SK-N-SH (cell line): Measurements from ENCODE around the gene PKN1. TPM values are rescaled to one million over a fixed set of nuclear protein-coding genes. Genes with fewer than 3 reads are reported as not detected.

ENCODE experiments used
- CTCF ChIA-PET: fragments of 300-600, 350-600 bp; formaldehyde crosslinking; extraction: SDS; loops from one replicate; lab custom pipeline; 2021; lab: Yijun Ruan, JAX
- POLR2A ChIA-PET: fragments of 350-600 bp; sonication (Branson Sonifier 250); formaldehyde crosslinking; extraction: SDS; loops from one replicate; lab custom pipeline; 2020; ENCODE audit warnings: antibody characterized with exemption, inconsistent platforms; lab: Yijun Ruan, JAX
- DNase-seq: peaks from one replicate; pipeline ENCODE4 v3.0.0; 2012
- H2AFZ ChIP-seq: fragments of 200-600 bp; sonication (generic); 2 replicates; pipeline ENCODE4 v1.8.1; 2016; ENCODE audit warnings: antibody characterized with exemption, mild to moderate bottlenecking, low read depth
- H3F3A ChIP-seq: fragments of 200-600 bp; sonication (generic); replicated peaks from 2 replicates; pipeline ENCODE3; 2016; ENCODE audit warnings: antibody characterized with exemption, mild to moderate bottlenecking; ENCODE audit not compliant: insufficient read depth
- H3K27ac ChIP-seq, 2 experiments: fragments of 200-500 bp in 1 of 2; fragments of 200-600 bp in 1 of 2; sonication (Bioruptor generic) in 1 of 2; sonication (generic), shearing (Covaris generic) in 1 of 2; 2 replicates each; pipeline versions ENCODE4 v1.5.1 to v1.6.1; 2014 to 2016; ENCODE audit warnings: low read depth in 2 of 2, inconsistent platforms in 1 of 2, low read length in 1 of 2, mild to moderate bottlenecking in 1 of 2, mixed read lengths in 1 of 2
- H3K27me3 ChIP-seq: fragments of 200-600 bp; sonication (generic), shearing (Covaris generic); 2 replicates; pipeline ENCODE4 v1.6.1; 2016; ENCODE audit warnings: mixed run types; ENCODE audit not compliant: insufficient read depth
- H3K36me3 ChIP-seq, 2 experiments: fragments of 200-500 bp in 1 of 2; fragments of 200-600 bp in 1 of 2; sonication (Bioruptor generic) in 1 of 2; sonication (generic) in 1 of 2; replicated peaks in 1 of 2; 2 replicates each; pipeline versions ENCODE3 to v1.5.1; 2014 to 2016; ENCODE audit warnings: low read length in 1 of 2, mild to moderate bottlenecking in 1 of 2; ENCODE audit not compliant: insufficient read depth in 2 of 2, control insufficient read depth in 1 of 2
- H3K4me1 ChIP-seq, 2 experiments: fragments of 200-500 bp in 1 of 2; fragments of 200-600 bp in 1 of 2; sonication (Bioruptor generic) in 1 of 2; sonication (generic), shearing (Covaris generic) in 1 of 2; 2 replicates each; pipeline versions ENCODE4 v1.5.1 to v1.6.1; 2014 to 2016; ENCODE audit warnings: low read depth in 1 of 2, low read length in 1 of 2, mixed run types in 1 of 2; ENCODE audit not compliant: insufficient read depth in 2 of 2, control insufficient read depth in 1 of 2
- H3K4me2 ChIP-seq: fragments of 200-600 bp; sonication (generic), shearing (Covaris generic); 2 replicates; pipeline ENCODE4 v1.6.1; 2017; ENCODE audit warnings: mixed run types
- H3K4me3 ChIP-seq, 2 experiments: fragments of 200-500 bp in 1 of 2; fragments of 200-600 bp in 1 of 2; sonication (Bioruptor generic) in 1 of 2; sonication (generic), shearing (Covaris generic) in 1 of 2; 2 replicates each; pipeline versions ENCODE4 v1.5.1 to v1.8.1; 2014 to 2016; ENCODE audit warnings: low read depth in 2 of 2, inconsistent platforms in 1 of 2, low read length in 1 of 2, mild to moderate bottlenecking in 1 of 2, mixed read lengths in 1 of 2, moderate library complexity in 1 of 2
- H3K79me2 ChIP-seq: fragments of 200-600 bp; sonication (generic); 2 replicates; pipeline ENCODE4 v1.8.1; 2017; ENCODE audit warnings: mild to moderate bottlenecking; ENCODE audit not compliant: insufficient read depth
- H3K9ac ChIP-seq: fragments of 200-600 bp; sonication (generic); 2 replicates; pipeline ENCODE4 v1.6.1; 2017; ENCODE audit warnings: mixed run types
- H3K9me2 ChIP-seq: fragments of 200-600 bp; sonication (generic); 2 replicates; pipeline ENCODE4 v1.6.1; 2017; ENCODE audit warnings: mixed run types
- H3K9me3 ChIP-seq: fragments of 200-600 bp; sonication (generic); 2 replicates; pipeline ENCODE4 v1.6.1; 2017; ENCODE audit warnings: mixed run types, mild to moderate bottlenecking, moderate library complexity
- H4K20me1 ChIP-seq: fragments of 200-600 bp; sonication (generic); 2 replicates; pipeline ENCODE4 v1.6.1; 2017; ENCODE audit warnings: mild to moderate bottlenecking, mixed run types; ENCODE audit not compliant: insufficient read depth
- CHD2 ChIP-seq: fragments of 150-350 bp; IDR thresholded peaks from 2 replicates; pipeline ENCODE4 v1.6.1; 2018; ENCODE audit warnings: low read length; ENCODE audit not compliant: partially characterized antibody
- ELF1 ChIP-seq: IDR thresholded peaks from 2 replicates; pipeline ENCODE4 v1.4.0; 2012
- EP300 ChIP-seq, 2 experiments: IDR thresholded peaks; 2 replicates each; pipeline versions ENCODE4 v1.4.0 to v1.6.1; 2012; ENCODE audit warnings: borderline replicate concordance in 1 of 2, low read depth in 1 of 2, low read length in 1 of 2
- EZH2phosphoT487 ChIP-seq: fragments of 200-600 bp; sonication (generic); IDR thresholded peaks from 2 replicates; pipeline ENCODE4 v1.6.1; 2017; ENCODE audit warnings: low read depth, mixed run types, mild to moderate bottlenecking, antibody characterized with exemption, moderate library complexity, borderline replicate concordance
- FOSL2 ChIP-seq: IDR thresholded peaks from 2 replicates; pipeline ENCODE4 v1.4.0; 2012; ENCODE audit warnings: low read depth, mild to moderate bottlenecking, moderate library complexity, borderline replicate concordance
- FOXJ3 ChIP-seq: sonication (generic); formaldehyde crosslinking; IDR thresholded peaks from 2 replicates; pipeline ENCODE4 v1.5.1; 2020; ENCODE audit warnings: mild to moderate bottlenecking, missing genetic modification reagents
- FOXM1 ChIP-seq: IDR thresholded peaks from 2 replicates; pipeline ENCODE4 v1.4.0; 2012; ENCODE audit warnings: low read depth, mild to moderate bottlenecking
- GABPA ChIP-seq: IDR thresholded peaks from 2 replicates; pipeline ENCODE4 v1.4.0; 2012; ENCODE audit warnings: low read depth, mild to moderate bottlenecking
- JUND ChIP-seq: IDR thresholded peaks from 2 replicates; pipeline ENCODE4 v1.4.0; 2012
- MEF2A ChIP-seq: IDR thresholded peaks from 2 replicates; pipeline ENCODE4 v1.4.0; 2012; ENCODE audit warnings: low read depth, borderline replicate concordance
- MXI1 ChIP-seq: IDR thresholded peaks from 2 replicates; pipeline ENCODE4 v1.6.1; 2012; ENCODE audit warnings: mild to moderate bottlenecking, low read depth, low read length, improper control_type of control experiment
- NFIC ChIP-seq: IDR thresholded peaks from 2 replicates; pipeline ENCODE4 v1.4.0; 2012; ENCODE audit warnings: borderline replicate concordance
- POLR2AphosphoS5 ChIP-seq: IDR thresholded peaks from 2 replicates; pipeline ENCODE4 v1.6.1; 2012; ENCODE audit warnings: low read depth, low read length
- RAD21 ChIP-seq: IDR thresholded peaks from 2 replicates; pipeline ENCODE4 v1.6.1; 2012; ENCODE audit warnings: mild to moderate bottlenecking, low read length
- RCOR1 ChIP-seq: fragments of 150-350 bp; IDR thresholded peaks from 2 replicates; pipeline ENCODE4 v1.6.1; 2017; ENCODE audit warnings: antibody characterized with exemption, low read length
- RFX5 ChIP-seq: IDR thresholded peaks from 2 replicates; pipeline ENCODE4 v1.6.1; 2012; ENCODE audit warnings: mild to moderate bottlenecking, improper control_type of control experiment, low read length
- SIN3A ChIP-seq: IDR thresholded peaks from 2 replicates; pipeline ENCODE4 v1.6.1; 2012; ENCODE audit warnings: low read depth, mild to moderate bottlenecking, low read length, moderate library complexity, borderline replicate concordance
- SMC3 ChIP-seq: IDR thresholded peaks from 2 replicates; pipeline ENCODE4 v1.6.1; 2012; ENCODE audit warnings: low read depth, low read length, improper control_type of control experiment
- TAF1 ChIP-seq: IDR thresholded peaks from 2 replicates; pipeline ENCODE4 v1.6.1; 2012; ENCODE audit warnings: low read depth, mild to moderate bottlenecking, low read length, moderate library complexity, borderline replicate concordance
- TCF12 ChIP-seq: IDR thresholded peaks from 2 replicates; pipeline ENCODE4 v1.4.0; 2012
- WGBS: methylation state at CpG from one replicate; pipeline ENCODE4 v1.1.6; 2017; ENCODE audit warnings: low lambda C conversion rate; 5-methylcytosine and 5-hydroxymethylcytosine counted together
- polyA plus RNA-seq, 3 experiments: library from polyadenylated mRNA; depleted of rRNA; stranded (reverse); fragments of >200 nt; gene quantifications; 2 replicates each; pipeline ENCODE4 v1.2.3, GENCODE V29; 2012
- TF ChIP-seq, protein P1 (sequence below): fragments of 150-350 bp; IDR thresholded peaks from 2 replicates; pipeline ENCODE4 v1.6.1; 2017; ENCODE audit warnings: antibody characterized with exemption, low read length, low read depth, borderline replicate concordance
- TF ChIP-seq, protein P2 (sequence below): IDR thresholded peaks from 2 replicates; pipeline ENCODE4 v1.4.0; 2012; ENCODE audit warnings: low read depth
- TF ChIP-seq, protein P3 (sequence below): fragments of 200-600 bp; sonication (generic); IDR thresholded peaks from 2 replicates; pipeline ENCODE4 v1.6.1; 2017; ENCODE audit warnings: antibody characterized with exemption, mild to moderate bottlenecking, moderate library complexity
- TF ChIP-seq, protein P4 (sequence below): IDR thresholded peaks from 2 replicates; pipeline ENCODE4 v1.4.0; 2012; ENCODE audit warnings: low read depth, borderline replicate concordance
- TF ChIP-seq, protein P5 (sequence below): IDR thresholded peaks from 2 replicates; pipeline ENCODE4; 2012
- TF ChIP-seq, protein P6 (sequence below): IDR thresholded peaks from 2 replicates; pipeline ENCODE4 v1.4.0; 2012; ENCODE audit warnings: low read depth, borderline replicate concordance

Gene PKN1
- polyA plus RNA-seq, 1 of the 3 experiments (the other 2 are of a cell fraction): 99.6 TPM

DNA sequence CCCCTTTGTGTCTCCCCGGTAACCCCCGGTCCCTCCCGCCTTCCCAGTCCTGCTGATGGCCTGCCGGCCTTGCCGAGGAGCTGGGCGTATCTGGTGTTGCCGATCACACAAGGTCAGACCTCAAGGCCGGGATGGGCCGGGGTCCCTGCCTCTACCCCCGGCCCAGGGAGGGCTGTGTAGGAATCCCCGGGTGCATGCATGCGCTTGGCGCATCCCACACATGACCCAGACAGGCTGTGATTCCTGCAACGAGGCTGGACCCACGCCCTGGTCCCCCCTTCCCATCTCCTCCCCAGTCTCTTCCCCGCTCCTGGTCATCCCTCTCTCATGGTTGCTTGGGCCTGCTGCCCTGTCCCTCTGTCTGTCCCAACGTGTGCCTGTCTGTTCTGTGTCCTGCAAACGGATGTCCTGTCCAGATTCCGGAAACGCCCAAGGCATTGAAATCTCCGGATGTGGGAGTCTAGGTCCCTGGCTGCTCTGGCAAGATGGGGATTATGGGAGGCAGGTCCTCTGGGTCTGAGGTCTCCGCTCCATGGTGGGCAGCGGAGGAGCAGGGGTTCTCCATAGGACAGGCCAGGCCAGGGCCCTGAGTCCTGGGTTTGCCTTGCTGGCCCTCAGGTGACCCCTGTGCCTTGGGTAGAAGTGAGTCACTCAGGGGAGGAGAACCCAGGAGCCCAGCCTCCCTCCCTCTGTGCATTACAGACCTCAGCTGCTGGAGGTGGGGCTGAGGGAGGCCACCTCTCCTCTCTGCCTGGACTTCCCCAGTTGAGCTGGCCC is 1.6 kb downstream of the PKN1 start:
- H4K20me1 ChIP-seq: peaks cover 29% of the 10 kb centered on the region
- ChIA-PET CTCF (interaction anchor here (1.3 to 1.6 kb wide), 5 partner anchors 15 to 86 kb away, joined by 3 to 6 read pairs (median 3); partner anchors contain the start of gene DDX39A), POLR2A (no interaction called here)
- peaks cover 6 to 19% of the 10 kb centered on the region in 2 experiments; a peak in 3 of 4 replicates for H3K4me1 ChIP-seq
- H3K4me2 ChIP-seq: peak overlapping the region; percentile 100
- H3F3A ChIP-seq: peaks cover 13% of the 10 kb centered on the region
- peak overlapping the region; percentile 69 to 88 for H3K27ac ChIP-seq
- H3K9me2 ChIP-seq: no peaks in the 10 kb centered on the region
- H3K27me3 ChIP-seq: no peaks in the 10 kb centered on the region
- no peak overlapping the region for H2AFZ ChIP-seq
- peak overlapping the region; percentile 82; the same call in 1 of the 2 replicates for H3K9ac ChIP-seq
- no peaks in the 10 kb centered on the region for H3K36me3 ChIP-seq
- no peaks in the 10 kb centered on the region for H3K9me3 ChIP-seq
- peaks cover 73% of the 10 kb centered on the region for H3K79me2 ChIP-seq
- 33% methylated on average over 18 of the region's 23 CpGs for whole genome bisulfite sequencing
- DNase-seq: peak; percentile 79
- H3K4me3 ChIP-seq: peak overlapping the region; percentile 64 to 74
- TF ChIP-seq, protein P1, sequence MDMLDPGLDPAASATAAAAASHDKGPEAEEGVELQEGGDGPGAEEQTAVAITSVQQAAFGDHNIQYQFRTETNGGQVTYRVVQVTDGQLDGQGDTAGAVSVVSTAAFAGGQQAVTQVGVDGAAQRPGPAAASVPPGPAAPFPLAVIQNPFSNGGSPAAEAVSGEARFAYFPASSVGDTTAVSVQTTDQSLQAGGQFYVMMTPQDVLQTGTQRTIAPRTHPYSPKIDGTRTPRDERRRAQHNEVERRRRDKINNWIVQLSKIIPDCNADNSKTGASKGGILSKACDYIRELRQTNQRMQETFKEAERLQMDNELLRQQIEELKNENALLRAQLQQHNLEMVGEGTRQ: no peak
- TF ChIP-seq SIN3A (0 out of 2 replicates have a peak, but pooled peaks have one; percentile 50), JUND (no peak), POLR2AphosphoS5 (no peak), FOSL2 (peak; percentile 50; the same call in 1 of the 2 replicates), MEF2A (no peak), RAD21 (no peak), ELF1 (peak; percentile 11; the same call in 1 of the 2 replicates), EZH2phosphoT487 (no peak), FOXJ3 (CRISPR knock-in tag) (peak; percentile 8; the same call in 1 of the 2 replicates), CHD2 (no peak), SMC3 (no peak), TCF12 (no peak), NFIC (no peak), RFX5 (no peak), FOXM1 (no peak), TAF1 (no peak), EP300 (IDR thresholded peaks at IDR 0.05; ENCODE audit: borderline replicate concordance in 1 of 2, low read depth in 1 of 2, low read length in 1 of 2) (peak in 1 of 2 experiments; percentile 51; a peak in 1 of 4 replicates), MXI1 (peak; percentile 78), GABPA (0 out of 2 replicates have a peak, but pooled peaks have one; percentile 51), RCOR1 (peak; percentile 43; the same call in 1 of the 2 replicates)
- TF ChIP-seq, protein P2, sequence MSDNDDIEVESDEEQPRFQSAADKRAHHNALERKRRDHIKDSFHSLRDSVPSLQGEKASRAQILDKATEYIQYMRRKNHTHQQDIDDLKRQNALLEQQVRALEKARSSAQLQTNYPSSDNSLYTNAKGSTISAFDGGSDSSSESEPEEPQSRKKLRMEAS: no peak; the same call in 1 of the 2 replicates
- TF ChIP-seq, protein P3, sequence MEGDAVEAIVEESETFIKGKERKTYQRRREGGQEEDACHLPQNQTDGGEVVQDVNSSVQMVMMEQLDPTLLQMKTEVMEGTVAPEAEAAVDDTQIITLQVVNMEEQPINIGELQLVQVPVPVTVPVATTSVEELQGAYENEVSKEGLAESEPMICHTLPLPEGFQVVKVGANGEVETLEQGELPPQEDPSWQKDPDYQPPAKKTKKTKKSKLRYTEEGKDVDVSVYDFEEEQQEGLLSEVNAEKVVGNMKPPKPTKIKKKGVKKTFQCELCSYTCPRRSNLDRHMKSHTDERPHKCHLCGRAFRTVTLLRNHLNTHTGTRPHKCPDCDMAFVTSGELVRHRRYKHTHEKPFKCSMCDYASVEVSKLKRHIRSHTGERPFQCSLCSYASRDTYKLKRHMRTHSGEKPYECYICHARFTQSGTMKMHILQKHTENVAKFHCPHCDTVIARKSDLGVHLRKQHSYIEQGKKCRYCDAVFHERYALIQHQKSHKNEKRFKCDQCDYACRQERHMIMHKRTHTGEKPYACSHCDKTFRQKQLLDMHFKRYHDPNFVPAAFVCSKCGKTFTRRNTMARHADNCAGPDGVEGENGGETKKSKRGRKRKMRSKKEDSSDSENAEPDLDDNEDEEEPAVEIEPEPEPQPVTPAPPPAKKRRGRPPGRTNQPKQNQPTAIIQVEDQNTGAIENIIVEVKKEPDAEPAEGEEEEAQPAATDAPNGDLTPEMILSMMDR: no peak
- TF ChIP-seq, protein P4, sequence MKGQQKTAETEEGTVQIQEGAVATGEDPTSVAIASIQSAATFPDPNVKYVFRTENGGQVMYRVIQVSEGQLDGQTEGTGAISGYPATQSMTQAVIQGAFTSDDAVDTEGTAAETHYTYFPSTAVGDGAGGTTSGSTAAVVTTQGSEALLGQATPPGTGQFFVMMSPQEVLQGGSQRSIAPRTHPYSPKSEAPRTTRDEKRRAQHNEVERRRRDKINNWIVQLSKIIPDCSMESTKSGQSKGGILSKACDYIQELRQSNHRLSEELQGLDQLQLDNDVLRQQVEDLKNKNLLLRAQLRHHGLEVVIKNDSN: no peak
- TF ChIP-seq, protein P5, sequence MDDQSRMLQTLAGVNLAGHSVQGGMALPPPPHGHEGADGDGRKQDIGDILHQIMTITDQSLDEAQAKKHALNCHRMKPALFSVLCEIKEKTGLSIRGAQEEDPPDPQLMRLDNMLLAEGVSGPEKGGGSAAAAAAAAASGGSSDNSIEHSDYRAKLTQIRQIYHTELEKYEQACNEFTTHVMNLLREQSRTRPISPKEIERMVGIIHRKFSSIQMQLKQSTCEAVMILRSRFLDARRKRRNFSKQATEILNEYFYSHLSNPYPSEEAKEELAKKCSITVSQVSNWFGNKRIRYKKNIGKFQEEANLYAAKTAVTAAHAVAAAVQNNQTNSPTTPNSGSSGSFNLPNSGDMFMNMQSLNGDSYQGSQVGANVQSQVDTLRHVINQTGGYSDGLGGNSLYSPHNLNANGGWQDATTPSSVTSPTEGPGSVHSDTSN: no peak
- TF ChIP-seq, protein P6, sequence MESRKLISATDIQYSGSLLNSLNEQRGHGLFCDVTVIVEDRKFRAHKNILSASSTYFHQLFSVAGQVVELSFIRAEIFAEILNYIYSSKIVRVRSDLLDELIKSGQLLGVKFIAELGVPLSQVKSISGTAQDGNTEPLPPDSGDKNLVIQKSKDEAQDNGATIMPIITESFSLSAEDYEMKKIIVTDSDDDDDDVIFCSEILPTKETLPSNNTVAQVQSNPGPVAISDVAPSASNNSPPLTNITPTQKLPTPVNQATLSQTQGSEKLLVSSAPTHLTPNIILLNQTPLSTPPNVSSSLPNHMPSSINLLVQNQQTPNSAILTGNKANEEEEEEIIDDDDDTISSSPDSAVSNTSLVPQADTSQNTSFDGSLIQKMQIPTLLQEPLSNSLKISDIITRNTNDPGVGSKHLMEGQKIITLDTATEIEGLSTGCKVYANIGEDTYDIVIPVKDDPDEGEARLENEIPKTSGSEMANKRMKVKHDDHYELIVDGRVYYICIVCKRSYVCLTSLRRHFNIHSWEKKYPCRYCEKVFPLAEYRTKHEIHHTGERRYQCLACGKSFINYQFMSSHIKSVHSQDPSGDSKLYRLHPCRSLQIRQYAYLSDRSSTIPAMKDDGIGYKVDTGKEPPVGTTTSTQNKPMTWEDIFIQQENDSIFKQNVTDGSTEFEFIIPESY: no peak
